HG03139 (cell line): ENCODE results near the gene BPIFB2.

ENCODE experiments used
- ATAC-seq: cut with Tn5 transposase; IDR thresholded peaks from one replicate; pipeline ENCODE4 v1.9.1; 2021; ENCODE audit not compliant: unreplicated experiment

The BPIFB2 gene

DNA sequence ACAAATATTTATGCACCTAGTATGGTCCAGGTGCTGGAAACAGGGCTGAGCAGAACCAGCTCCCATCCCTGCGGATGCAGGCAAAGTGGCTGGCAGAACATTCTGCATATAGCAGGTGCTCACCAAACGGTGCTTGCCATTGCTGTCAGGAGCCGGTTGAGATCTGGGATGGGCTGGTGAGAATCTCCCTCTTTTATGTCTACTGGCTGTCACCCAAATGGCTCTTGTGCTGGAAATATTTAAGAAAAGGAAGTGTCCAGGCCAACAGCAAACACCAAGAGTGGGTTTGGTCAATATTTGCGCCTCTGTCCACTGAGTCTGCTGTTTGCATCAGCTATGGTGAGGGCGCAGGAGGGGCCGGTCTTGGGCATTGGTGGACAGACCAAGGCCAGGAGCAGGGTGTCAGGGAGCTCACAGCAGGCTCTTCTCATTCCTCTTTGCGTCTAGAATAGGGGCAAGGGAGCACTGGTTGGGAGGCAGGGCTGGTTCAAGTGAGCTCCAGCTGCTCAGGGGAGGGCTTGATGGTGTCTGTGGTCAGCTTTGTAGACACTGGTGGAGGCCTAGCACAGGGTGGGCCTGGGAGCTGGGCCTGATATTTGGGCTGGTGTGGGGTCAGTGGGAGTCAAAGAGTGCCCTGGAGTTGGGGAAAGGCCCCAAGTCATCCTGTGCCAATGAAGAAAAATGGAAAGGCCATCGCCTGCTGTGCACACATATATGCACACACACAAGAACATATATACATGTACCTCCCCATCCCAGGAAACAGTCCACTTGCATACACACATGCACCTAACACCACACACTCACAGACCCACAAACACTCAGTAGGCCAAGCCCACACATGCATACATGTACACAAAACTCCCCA lies 1.4 kb upstream of the BPIFB2 start:
- ATAC-seq: no peak

DNA sequence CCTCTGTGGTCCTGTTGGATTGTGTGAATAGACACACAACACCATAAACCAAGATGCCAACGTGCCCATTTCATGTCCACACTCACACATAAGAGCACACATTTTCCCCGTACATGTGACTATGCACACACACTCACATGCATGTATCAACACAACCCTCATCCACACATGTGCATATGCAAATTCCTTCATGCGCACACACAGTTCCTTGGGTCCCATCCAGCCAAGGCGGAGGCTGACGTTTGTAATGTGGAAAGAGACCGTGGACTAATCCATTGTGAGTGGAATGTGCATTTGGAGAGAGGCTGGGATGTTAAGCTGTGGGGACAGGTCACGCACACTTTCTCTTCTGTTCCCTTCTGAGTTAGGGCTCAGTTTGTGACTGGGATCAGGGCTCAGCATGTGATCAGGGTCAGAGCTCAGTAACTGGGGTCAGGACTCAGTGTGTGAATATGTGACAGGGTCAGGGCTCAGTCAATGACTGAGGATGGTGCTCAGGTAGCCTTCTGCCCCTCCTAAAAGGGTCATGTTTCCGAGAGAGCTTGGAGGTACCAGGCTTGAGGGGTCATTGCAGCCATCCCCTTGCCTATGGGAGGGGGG lies 628 bp upstream of the BPIFB2 start:
- ATAC-seq: no peak

DNA sequence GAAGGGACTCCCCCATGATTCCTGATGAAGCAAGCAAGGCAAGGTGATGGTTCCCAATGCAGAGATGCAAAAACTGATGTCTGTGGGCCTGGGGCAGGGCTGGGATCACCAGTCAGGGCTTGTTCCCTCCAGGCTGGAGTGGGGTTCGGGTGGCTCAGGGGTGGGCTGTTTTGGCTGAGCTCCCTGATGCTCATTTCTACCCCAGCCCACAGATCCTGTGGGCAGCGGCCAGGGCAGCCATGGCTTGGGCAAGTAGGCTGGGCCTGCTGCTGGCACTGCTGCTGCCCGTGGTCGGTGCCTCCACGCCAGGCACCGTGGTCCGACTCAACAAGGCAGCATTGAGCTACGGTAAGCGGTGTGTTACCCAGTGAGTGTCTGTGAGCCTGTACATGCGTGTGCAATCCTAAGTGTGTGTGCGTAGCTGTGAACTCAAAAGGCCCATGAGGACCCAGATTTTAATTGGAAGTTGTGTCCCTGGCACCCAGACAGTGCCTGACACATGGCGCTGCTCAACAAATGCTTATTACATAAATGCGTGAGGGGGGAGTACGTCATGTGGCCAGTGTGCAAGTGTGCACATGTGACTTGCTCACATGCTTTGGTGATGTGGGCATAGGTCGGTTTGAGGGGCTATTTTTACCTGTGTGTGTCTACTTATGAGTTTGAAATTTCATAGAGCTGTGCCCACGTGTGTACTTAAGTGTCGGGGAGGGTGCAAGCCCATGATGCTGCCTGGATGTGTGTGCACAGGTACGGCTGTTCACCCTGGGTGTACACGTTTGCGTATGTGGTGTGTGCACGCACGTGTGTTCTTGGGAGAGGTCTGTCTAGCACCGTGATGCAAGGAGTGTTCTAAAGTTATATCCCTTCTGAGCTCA lies 1.1 kb downstream of the BPIFB2 start:
- ATAC-seq: no peak

DNA sequence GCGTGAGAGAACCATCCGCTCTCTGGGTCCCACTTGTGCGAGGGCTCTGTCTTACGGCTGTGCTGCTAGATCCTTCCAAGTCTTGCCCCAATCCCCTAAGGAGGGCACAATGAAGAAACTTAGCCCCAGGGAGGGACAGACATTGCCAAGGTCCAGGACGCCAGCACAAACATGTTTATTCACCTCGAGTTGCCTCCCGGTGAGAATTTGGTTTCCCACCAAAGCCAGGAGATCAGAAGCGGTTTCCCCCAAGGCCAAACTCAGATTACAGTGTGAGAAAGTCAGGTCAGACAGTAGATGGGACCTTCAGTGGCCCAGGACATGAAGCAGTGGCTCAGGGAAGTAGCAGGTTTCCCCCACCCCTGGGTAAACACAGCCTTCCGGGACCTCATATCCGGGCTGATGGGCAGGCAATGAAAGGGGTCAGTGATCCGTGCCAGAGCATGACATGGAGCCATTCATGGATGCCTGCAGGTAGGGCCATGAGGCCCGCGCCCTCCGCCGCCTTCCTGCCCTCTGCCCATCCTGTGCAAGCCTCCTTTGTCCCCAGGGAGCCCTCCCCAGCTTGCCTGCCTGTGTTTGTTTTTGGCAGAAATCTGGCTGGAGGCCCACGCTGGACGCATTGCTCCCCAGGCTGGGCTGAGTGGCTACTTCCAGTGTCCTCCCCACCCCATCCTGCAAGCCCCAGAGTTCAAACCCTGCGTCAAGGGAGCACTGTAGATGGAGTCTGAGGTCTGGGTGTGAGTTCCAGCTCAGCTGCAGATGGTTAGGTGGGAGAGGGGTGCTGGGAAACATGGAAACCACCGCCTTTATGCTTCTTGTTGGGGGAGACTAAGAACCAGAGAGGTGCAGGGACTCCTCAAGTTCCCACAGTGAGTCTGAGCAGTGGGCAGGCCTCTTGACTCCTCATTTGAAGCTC lies 2.0 kb downstream of the BPIFB2 start:
- no peak for ATAC-seq

DNA sequence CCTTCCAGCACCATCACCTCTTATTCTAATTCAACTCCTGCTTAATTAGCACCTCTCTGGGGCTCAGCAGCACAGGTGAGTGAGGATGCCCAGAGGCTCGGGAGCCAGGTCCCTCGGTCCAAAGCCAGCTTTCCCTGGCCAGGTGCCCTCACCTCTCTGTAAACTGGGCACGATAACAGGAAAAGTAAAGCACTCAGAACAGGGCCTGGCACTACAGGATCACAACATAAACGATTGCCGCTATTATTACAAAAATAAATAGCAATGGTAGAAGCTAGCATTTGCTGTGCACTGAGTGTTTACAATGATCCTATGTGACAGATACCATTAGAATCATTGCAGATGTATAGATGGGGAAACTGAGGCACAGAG lies 2.6 kb downstream of the BPIFB2 start:
- no peak for ATAC-seq

DNA sequence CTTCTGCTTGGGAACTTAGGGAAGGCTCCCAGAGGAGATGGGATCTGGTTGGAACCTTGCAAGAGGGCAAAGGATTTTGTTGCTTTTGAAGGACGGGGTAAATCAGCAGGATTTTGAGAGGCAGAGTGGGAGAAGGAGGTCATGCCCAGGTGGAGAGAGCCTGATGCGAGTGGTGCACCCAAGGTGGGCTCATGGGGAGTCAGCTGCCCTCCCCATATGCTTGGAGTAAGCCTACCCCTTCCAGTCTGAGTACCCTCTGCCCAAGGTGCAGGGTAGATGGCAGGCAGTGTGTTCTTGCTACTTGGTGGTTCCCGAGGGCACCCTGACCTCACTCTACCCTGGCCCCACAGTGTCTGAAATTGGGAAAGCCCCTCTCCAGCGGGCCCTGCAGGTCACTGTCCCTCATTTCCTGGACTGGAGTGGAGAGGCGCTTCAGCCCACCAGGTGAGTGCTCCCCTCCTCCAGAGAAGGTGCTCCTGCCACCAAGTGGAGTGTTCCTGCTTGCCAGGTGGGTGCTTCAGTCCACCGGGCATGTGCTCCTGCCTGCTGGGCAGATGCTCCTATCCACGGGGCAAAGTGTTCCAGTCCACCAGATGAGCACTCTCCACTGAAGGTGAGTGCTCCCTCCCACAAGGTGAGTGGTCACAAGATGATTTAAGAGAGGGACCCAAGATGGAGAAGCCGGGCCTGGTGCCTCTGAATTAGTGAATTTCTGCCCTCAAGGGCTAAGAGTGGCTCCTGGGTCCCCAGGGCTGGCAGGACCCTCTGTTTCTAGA lies 3.4 kb downstream of the BPIFB2 start:
- no peak for ATAC-seq

DNA sequence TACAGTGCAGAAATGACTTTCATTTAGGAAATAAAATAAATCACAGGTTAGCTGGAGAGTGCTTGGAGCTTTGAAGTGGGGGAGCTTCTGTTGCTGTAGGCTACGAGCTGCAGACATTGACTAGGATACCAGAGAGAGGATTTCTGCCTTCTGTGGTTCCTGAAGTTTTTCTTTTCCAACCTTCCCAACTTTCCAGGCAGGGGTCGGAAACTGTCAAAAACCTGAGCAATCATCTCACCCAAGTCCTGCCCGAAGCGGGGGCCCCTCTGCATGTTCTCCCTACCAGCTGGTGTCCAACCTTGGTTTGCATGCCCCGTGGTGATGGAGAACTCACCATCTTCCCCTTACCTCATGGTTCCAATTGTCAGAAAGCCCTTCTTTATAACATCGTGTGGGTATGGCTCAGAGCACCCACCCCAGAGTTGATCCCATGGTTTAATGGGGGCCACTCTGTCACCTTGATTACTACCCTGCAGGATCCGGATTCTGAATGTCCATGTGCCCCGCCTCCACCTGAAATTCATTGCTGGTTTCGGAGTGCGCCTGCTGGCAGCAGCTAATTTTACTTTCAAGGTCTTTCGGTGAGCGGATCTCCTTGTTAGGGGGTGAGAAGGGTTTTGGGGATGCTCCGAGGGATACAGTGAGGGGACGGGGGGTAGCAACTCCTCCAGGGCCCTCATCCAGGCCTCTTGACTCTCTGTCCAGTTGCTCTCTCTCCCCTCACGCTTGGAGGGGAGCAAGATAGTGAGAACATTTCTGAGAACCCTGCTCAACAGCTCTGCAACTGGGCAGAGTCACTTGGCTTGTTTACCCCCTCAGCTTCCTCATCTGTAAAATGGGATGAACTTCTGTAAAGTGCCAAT lies 5.1 kb downstream of the BPIFB2 start:
- no peak for ATAC-seq

DNA sequence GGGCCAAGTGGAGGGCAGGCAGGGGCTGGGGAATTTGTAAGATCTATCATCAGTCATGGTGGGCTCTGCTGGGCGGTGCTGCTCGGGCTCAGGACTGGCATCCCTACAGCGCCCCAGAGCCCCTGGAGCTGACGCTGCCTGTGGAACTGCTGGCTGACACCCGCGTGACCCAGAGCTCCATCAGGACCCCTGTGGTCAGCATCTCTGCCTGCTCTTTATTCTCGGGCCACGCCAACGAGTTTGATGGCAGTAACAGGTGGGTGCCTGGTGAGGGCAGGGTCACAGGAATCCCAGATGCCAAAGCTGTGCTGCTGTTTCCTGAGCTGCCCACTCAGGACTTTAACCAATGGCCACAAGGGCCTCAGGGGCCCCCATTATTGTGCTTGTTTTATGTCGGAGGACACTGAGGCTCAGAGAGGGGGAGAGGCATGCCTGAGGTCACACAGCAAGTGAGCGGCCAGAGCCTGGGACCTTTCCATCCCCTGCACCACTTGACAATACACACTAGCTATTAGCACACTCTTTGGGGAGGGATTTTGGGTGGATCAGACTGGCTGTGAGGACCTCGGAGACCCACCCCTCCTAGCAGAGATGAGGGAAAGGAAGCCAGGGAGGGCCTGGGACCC lies 6.3 kb downstream of the BPIFB2 start:
- no peak for ATAC-seq

DNA sequence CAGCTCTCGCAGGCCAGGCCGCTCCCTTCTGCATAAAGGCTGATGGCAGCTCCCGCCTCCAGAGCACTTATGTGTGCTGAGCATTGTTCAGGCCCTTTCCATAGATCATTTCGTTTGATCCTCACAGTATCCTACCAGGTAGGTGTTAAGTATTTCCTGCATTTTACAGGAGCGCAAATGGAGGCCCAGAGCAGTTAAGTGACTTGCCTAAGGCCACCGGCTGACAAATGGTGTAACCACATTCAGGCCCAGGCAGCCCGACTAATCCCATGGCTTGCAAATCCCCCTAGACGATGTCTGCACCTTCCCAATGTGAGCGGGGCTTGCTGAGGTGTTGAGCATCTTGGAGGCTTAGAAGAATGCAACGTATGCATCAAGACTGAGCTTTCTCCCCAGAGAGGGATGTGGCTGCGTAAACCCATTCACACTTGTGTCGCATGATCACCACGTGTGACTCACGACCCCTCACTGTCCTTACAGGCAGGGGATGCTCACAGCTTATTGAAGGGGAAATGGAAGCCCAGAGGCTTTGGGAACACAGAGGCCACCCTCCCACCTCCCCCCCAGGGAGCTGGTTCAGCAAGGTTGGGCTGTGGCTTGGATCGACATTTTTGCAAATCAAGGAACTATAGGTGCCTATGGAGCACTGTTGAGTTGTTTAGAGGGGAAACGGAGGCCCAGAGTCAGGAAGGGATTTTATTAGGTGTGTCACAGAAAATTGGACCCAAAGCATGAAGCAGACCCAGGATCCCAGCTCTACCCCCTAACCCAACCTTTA lies 7.0 kb downstream of the BPIFB2 start:
- no peak for ATAC-seq

DNA sequence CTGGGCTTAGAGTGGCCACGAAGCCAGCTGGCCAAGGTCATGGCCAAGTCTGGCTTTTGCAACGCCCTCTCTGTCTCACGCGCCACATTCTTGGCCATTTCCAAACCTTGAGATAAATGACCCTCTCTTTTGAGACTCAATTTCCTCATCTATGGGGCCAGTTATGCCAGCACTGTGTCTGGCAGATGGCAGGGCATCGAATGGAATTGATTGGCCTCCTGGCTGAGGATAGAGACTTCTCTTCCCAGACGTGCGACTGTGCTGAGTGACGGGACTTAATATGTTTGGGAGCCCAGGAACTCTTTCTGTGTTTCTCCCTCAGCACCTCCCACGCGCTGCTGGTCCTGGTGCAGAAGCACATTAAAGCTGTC lies 7.6 kb downstream of the BPIFB2 start:
- ATAC-seq: no peak

DNA sequence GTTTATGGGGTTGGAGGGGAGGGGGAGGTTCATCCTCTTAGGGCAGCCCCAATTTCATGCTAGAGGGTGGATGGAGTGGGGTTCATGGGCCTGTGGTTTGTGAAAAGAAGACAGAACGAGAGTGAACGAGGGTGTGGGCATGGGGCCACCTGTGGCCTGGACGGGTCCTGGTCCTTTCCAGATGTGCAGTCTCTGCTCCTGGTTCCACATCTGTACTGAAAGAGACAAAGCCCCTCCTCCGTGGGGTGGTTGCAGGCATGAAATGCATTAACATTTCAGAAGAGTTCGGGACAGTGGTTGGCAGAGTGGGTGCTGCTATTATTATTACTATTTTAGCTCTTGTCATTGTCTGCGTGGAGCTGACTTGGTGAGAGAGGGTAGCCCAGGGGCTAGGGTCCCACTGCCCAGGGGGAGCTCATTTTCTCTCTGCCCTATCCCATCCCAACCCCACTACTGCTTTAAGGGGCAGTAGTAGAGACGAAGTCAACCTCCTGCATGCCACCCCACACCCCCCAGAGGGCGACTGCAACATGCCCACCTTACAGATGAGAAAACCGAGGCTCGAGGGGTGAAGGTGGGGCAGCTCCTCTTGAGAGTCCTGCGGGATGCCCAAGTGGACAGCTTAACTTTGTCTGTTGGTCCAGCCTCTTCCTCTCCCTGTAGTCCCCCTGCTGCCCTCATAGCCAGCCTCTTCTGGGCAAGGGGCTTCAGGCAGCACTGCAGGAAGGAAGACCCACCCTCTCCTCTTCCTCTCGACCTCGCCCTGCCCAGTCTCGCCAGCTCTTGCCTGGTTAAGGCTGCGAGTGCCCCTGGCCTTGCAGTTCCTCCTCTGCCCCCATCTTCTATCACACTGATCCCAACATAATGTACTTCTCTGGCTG lies 8.4 kb downstream of the BPIFB2 start:
- no peak for ATAC-seq

DNA sequence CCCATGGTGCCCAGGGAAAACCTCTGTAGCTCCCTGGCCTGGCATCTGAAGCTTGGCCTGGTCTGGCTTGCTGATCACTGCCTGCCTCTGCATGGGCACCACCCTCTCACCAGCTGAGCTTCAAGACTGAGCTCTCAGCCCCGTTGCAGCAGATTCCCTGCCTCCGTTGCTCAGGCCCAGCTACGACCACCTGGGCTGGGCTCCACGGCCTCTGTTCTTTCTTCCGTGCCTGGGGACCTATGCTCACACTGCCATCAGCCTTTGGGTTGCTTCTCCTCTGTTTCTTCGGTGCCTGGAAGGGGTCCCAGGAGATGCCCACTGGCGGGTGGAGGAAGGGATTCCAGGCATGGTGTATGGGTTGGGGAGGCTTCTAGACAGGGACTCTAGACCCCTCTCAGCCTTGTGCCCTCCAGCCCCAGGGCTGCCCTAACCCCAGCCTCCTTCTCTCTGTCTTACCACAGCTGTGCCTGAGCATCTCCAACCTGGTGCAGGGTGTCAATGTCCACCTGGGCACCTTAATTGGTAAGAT lies 9.1 kb downstream of the BPIFB2 start:
- ATAC-seq: no peak

DNA sequence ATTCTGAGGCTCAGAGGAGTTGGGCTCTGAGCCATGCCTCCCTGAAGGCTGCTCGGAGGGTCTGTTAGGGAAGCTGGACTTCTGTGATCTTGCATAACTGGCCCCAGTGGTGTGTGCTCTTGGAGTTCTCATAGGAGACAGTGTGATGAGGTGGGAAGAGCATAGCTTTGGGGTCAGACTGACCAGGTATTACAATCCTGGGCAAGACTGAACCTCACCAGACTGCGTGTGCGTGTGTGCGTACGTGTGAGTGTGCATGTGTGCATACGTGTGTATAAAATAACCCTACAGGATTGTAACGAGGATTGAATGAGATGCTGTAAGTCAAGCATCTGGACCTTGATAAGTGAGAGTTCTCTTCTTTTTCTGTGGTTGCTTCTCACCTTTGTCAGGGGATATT lies 10.0 kb downstream of the BPIFB2 start:
- ATAC-seq: no peak

DNA sequence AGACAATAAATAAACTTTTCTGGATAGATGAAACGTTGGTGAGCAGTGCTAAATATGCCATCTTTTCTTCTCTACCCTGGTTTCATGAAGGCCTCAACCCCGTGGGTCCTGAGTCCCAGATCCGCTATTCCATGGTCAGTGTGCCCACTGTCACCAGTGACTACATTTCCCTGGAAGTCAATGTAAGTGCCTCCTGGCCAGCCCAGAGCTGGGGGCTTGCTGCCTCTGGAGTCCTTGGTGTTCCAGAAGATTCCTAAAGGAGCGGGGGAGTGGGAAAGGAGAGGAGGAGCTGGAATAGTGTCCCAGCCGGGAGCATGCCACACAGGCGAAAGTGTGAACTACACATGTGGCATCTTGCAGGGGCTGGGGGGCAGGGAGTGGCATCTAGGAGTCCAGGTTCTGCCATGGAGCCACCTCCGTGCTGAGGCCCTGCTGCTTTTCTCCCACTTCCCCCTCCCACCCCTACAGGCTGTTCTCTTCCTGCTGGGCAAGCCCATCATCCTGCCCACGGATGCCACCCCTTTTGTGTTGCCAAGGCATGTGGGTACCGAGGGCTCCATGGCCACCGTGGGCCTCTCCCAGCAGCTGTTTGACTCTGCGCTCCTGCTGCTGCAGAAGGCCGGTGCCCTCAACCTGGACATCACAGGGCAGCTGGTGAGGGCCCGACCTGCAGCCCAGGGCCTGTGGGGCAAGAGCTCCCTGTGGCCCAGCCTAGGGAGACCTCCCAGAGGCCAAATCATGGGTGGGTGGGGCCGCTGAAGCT lies 10.8 kb downstream of the BPIFB2 start:
- ATAC-seq: no peak

DNA sequence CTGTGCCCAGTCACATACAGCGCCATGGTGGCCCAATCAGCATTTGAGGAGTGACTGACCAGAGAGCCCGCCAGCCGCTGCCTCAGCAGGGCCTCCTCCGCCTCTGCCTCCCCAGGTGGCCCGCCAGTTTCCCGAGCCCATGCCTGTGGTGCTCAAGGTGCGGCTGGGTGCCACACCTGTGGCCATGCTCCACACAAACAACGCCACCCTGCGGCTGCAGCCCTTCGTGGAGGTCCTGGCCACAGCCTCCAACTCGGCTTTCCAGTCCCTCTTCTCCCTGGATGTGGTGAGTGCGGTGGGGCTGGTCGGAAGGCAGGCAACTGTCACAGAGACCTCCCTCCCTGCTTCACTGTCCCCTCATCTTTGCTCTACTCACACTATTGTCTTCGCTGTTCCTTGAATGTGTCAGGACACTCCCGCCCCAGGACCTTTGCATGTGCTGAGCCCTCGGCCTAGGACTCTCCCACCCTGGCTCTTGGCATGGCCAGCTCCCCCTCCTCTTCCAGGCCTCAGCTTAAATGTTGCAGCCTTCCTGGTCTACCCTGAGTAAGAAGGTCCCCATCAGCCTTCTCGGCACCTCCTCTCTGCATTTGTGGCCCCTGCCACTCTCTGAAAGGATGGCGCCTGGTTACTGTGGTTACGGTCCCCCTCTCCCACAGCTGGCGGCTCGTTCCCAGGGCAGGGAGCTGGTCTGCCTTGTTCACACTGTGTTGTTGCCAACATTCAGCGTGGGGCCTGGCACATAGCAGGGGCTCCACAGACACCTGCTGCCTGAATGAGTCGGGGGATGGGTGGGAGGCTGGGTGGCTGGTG lies 12.2 kb downstream of the BPIFB2 start:
- ATAC-seq: no peak
